G401.6 (cell line): Measurements from ENCODE around the gene PRKAR1B.
"Not testable (repeated sequence)": the region's sequence is repeated elsewhere in the genome, so short reads cannot be mapped to it uniquely, and the experiment has no call there.

Experiments used
- FAIRE-seq: peaks from 2 replicates; lab custom pipeline; 2012; peaks lifted over from hg19 to GRCh38; lab: Jason Lieb, UNC

The PRKAR1B gene

DNA sequence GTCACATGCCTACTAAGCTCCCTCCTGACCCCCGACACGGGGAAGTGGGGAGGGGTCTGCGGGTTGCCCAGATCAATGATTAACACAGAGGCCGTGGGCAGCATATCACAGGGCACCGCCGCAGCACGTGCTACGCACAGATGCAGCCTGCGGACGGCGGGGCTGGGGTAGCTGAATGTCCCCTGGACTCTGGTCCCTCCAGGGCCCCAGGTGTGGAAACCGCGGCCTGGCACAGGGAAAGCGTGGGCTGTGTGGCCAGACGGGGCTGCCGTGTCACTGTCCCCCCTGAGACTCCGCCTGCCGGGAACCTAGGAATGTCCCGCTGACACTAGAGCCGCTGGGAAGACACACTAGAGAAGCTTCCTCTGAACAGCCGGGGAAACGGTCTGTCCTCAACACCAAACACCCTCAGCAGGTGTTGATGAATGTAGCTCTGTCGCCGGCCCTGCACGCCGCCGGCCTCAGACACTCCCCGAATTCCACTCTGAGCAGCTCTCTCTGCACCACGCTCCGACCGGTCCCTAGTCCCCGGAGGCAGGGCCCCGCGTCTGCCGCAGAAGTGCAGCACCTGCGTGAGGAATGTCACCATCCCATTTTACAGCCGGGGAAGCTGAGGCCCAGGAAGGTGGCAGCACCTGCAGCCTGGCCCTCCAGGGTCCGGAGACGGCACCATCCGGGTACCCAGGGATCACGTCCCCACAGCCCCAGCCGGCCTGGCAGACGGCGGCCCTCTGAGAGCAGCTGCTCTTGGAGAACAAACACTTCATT is 174.0 kb downstream of the PRKAR1B start:
- FAIRE-seq, result no peak

DNA sequence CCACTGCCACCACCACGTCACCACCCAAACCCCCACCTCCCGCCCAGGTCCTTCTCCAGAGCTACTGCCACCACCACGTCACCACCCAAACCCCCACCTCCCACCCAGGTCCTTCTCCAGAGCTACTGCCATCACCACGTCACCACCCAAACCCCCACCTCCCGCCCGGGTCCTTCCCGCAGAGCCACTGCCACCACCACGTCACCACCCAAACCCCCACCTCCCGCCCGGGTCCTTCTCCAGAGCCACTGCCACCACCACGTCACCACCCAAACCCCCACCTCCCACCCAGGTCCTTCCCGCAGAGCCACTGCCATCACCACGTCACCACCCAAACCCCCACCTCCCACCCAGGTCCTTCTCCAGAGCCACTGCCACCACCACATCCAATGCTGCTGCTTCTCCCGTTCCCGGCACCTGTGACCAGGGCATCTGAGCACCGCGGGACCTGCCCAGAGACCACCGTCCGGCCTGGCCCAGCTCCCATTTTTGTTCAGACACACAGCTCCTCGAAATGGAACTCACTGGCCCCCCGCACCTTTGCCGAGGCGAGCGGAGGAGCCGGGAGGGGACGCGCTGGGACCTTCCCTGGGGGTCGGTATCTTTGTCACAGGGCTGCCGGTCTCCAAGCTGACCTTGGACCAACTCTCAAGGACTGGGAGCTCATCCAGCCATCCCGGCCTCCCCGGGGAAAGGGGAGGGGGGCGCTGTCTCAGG is 174.8 kb downstream of the PRKAR1B start:
- FAIRE-seq, result not testable (repeated sequence)

DNA sequence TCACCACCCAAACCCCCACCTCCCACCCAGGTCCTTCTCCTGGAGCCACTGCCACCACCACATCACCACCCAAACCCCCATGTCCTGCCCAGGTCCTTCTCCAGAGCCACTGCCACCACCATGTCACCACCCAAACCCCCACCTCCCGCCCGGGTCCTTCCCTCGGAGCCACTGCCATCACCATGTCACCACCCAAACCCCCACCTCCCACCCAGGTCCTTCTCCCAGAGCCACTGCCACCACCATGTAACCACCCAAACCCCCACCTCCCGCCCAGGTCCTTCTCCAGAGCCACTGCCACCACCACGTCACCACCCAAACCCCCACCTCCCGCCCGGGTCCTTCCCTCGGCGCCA is 175.5 kb downstream of the PRKAR1B start:
- not testable (repeated sequence) for FAIRE-seq

DNA sequence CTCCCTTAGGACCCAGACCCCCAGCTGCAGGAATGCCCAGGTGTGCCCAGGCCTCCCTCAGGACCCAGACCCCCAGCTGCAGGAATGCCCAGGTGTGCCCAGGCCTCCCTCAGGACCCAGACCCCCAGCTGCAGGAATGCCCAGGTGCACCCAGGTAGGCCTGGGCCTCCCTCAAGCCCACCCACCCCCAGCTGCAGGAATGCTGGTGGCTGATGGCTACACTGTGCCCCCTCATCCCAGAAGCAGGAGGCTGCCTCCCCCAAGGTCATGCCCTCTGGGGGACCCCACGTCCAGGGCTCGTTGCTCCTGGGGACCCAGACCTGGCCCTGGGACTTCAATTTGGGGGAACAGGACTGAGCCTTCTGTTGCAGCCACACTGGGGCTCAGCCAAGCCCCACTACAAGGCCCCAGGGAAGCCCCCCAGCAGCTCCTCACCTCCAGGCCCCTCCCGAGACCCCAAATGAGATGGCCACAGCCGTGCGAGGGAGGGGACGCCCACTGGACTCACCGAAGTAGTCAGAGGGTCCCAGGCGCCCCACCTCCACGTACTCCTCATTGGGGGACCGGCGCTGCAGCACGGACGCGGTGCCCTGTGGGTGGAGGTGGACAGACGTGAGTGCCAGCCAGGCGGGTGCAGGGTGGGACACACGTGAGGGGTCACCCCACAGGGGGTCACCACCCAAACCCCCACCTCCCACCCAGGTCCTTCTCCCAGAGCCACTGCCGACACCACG is 176.0 kb downstream of the PRKAR1B start:
- FAIRE-seq, result no peak

DNA sequence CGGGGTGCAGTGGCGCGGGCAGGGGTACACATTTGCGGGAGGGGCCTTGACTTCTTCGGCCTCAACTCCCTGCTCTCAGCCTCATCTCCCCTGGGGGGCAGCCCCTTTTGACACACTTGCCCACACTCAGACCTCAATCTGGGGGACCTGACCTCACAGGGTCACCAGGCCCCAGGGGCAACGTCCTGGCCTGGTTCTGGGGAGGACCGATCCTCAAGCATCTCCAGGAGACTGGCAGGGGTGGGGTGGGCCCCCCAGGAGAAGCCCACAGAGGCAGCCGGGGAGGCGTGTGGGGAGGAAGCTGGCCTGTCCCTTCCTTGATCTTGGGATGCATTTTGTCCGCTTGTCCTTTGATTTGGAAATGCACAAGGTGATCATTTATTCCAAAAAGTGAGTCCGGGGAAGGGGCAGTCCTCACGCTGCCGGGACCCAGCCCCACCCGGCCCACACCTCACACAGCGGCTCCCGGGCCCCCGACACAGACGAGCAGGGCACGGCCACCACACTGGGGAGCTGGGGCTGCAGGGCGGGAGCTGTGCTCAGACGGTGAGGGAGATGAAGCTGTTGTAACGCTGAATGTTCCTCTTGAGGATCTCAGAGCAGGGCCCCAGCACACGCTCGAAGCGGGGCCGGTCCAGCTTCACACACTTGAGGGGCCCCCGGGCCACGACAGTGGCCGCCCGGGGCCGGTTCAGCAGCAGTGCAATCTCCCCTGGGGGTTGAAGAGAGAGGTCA is 177.0 kb downstream of the PRKAR1B start:
- no peak for FAIRE-seq

DNA sequence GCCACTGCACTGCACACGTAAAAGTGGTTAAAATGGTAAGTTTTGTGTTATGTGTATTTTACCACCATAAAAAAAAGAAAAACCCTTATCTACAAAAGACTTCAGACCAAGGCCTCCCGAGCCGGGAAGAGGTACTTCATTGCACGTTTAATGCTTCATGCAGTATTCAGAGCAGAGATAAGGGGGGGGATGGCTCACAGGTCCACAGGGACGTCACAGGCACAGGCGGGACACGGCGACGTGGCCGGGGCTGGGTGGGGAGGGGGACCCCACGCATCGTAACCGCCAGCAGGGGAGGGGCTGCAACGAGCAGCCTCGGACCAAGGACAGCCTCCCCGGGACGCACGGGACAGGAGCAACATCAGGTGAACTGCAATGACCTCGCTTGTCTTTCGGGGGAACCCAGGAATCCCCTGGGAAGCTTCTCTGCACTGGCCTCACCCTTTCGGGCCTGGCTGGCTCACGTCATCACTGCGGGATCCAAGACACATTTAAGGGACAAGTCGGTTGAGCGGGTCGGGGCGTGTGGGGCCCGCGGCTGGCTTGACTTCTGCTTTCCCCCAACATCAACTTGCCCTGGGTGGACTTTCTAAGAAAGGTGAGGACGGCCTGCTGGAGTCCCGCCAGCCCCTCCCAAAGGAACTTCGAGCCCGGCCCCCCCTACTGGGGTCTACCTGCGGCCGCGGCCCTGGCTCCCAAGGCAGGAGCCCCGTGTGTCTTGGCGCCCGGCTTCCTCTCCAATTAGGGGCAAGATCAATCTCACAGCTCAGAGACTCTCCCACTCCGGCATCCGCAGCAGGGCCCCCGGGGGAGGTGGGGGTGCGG is 177.8 kb downstream of the PRKAR1B start:
- no peak for FAIRE-seq

DNA sequence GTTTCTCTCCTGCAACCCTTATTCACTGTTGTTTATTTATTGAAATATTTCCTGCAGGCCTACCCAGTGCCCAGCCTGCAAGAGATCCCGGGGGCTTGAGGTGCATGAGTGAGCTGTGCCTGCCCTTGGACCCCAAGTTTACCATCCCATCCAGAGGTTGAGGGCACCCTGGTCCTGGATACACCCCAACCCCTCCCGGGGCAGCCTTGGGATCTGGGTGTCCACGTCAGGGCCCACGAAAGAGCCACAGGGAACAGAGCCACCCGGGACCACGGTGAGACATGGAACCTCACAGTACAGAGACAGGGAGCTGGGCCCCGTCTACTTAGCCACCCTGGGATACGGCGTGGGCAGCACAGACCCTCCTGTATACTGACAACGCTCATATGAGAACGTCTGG is 178.7 kb downstream of the PRKAR1B start:
- FAIRE-seq, result no peak

DNA sequence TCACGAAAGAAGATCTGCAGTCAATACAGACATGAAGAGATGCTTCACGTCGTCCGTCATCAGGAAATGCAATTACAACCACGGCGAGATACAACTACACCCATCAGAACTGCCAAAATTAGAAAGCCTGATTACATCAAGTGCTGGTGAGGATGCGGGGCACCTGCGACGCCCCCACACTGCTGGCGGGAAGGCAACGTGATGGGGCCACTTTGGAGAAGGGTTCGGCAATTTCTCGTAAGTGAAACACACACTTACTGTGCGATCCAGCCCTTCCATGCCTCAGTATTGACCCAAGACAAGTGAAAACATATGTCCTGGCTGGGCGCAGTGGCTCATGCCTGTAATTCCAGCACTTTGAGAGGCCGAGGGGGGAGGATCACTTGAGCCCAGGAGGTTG is 181.6 kb downstream of the PRKAR1B start:
- no peak for FAIRE-seq

DNA sequence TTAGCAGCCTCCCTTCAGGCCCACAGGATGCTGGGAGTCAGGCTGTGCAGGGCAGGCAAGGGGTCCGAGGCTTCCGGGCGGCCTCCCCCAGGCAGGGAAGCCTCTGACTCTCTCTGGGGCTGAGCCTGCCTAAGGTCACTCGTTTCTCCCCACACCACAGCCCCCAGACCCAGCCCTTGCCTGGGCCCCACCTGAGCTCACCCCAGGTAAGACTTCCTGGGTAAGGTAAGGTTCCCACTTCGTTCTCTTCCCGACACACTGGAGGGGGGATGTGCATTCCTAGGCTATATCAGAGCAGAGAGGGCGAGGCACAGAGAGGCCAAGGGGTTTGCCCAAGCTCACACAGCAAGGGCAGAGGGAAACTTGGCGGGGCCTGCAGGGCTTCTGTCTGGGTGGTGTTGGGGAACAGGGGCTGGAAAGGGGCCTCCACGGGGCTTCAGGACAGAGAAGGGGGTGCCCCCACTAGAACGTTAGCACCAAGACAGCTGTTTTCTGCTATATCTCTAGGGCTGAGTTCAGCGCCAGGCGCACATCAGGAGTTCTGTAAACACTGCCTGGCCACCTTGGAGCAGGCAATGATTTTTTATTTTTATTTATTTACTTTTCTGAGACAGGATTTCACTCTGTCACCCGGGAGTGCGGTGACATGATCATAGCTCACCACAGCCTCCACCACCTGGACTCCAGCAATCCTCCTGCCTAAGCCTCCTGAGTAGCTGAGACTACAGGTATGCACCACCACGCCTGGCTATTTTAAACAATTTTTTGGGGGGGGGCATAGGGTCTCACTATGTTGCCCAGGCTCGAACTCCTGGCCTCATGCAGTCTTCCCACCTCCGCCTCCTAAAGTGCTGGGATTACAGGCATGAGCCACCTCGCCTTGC is 182.5 kb downstream of the PRKAR1B start:
- FAIRE-seq, result no peak

DNA sequence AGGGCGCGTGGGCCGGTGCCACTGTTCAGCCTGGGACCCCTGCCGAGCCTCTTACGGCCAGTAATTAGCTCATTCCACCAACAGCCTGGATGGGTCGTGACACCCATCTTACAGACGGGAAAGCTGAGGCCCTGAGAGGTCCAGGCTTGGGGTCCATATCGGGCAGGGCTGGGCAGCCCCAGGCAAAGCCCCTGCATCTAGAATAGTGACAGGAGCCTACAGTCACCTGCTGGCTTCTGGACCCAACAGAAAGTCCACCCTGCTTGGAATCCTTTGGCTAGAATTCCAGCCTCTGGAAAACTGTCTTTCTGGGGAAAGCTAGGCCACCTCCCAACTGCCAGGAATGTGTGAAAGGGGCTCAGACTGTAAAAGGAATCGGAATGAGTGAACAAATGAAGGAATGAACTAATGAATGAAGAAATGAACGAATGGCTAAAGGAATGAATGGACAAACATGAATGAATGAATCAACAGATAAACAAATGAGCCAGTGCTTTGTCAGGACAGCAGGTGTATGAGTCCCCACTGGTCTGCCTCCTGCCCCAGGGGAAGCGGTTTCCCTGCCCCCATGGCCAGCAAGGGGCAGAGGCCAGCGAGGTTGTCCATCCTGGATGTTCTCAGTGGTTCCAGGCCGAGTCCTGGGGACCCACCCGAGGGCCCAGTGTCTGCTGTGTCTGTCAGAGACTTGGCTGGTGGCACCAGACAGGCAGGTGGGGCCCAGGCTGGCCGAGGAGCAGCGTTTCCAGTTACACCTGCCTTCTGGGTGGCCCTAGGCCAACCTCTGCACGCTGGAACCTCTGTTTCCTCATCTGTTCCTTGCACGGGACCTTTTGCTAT is 183.4 kb downstream of the PRKAR1B start:
- no peak for FAIRE-seq

DNA sequence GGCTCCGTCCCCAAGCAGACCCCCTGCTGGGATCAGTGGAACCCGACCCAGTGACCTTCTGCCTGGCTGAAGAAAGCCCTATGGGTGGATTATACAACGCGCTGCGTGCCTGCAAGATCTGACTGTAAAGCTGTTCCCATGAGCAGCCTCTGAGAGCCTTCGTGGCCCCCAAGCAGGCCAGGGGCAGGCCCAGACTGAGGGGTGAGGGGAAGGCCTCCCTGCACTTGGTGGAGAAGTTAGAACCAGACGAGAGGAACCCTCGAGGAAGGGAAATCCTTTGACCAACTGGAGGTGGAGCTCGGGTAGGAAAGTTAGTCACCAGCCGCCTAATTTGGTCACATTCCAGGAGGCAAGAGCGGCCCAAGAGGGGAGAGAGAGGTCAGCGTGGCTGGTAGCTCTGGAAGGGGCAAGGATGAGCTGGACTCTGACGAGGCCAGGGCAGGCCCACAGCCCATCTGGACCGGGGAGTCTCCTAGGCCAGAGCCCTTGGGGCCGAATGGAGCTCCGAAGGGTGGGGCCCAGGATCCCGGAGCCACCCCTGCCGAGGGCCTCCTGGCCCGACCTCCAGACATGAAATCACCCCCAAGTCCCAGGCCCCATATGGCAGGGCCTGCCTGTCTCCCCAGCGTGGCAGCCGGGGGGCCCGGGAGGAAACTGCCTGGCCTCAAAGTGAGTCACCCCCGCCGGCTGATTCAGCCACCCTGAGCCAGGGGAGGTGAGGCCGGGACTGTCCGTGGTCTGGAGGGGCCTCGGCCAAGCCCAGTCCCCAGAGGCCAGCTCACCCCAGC is 184.2 kb downstream of the PRKAR1B start:
- FAIRE-seq, result no peak

DNA sequence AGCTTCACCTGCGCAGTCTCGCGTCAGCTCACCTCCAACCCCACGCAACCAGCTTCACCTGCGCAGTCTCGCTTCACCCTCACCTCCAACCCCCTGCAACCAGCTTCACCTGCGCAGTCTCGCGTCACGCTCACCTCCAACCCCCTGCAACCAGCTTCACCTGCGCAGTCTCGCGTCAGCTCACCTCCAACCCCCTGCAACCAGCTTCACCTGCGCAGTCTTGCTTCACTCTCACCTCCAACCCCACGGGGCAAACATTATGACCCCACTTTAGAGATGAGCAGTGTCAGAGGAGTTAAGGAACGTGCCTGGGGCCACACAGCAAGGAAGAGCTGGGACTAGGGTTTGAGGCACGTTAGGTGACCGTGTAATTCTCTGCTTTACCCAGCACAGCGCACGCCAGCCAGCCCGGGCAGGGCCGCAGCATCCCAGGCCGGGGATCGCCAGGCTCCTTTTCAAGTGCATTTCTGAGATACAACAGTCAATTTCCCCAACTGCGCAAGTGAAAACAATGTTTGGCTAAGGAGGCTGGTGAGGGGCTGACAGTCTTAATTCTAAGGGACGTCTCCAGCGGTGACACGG is 184.9 kb downstream of the PRKAR1B start:
- no peak for FAIRE-seq

DNA sequence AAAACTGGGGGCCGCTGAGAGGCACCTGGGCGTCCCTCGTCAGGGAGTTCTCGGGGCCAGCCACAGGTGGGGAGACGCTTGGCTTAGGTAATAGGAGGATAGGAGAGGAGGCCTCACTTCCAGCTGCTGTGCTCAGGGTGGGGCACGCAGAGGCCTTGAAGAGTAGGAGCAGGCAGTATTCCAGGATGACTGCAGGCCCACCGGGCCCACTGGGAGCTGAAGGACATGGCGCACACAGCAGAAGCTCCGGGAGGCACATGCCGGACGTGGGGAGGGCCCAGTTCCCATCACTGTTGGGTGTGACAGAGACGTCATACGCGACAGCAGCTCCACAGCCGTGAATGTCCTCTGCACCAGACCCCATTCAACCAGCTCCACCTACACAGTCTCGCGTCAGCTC is 185.4 kb downstream of the PRKAR1B start:
- FAIRE-seq, result no peak

DNA sequence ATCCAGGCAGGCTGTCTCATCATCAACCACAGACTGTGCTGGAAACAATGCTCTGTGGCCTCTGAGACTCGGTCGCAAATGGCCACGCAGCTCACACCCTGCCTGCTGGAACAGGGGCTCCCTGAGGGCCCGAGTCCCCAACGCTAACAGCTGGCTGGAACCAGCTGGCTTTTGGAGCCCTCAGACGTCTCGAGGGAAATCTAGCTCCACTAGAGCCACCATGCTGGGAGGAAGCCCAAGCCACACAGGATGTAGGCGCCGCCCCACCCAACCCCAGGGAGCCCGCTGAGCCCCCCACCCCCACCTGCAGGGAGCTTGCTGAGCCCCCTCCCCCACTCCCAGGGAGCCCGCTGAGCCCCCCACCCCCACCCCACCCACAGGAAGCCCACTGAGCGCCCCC is 186.1 kb downstream of the PRKAR1B start:
- no peak for FAIRE-seq

DNA sequence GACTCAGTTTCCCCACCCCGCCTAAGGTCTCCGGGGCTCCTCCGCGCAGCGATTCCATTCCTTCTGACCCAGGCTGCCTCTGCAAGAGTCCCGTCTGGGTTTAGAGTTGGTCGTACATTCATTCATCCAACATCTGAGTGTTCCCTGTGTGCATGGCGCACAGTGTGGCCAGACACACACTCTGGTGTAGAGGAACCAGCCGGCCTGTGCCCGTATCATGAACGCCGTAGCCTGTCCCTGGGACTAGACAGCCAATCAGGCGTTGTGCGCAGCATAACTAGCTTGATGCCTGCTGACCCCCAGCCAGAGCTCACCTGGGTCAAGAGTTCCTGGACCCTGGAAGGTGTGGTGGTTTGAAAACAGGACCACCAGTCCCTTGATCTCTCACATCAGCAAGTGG is 186.5 kb downstream of the PRKAR1B start:
- FAIRE-seq, result no peak

DNA sequence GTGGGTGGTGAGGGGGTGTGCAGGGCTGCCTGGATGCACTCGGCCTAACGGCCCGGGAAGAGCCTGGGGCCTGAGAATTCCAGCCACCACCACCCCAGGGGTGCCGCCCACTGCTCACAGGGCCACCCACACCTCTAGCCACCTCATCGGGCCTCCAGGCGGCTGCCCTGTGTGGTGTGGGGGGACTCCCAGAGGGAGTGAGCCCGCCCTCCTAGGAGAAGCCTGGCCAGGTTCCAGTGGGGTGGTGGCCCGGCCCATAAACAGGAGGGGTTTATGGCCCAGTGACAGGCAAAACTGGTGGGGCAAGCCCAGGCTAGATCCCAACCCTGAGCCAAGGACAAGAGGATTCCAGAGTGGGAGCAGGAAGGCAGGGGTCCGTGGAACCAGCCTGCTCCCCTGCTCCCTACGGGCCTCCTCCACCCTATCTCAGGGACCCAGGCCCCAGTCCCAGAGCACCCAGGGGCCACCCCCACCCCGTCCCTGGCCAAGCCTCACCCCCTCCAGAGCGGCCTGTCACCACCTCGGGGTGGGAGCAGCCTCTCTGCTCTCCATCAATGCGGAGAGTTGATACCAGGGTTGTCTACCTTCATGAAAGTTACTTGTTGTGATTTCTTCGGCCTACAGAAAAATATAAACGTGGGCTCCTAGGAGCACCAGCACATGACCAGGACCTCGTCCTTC is 187.2 kb downstream of the PRKAR1B start:
- no peak for FAIRE-seq

DNA sequence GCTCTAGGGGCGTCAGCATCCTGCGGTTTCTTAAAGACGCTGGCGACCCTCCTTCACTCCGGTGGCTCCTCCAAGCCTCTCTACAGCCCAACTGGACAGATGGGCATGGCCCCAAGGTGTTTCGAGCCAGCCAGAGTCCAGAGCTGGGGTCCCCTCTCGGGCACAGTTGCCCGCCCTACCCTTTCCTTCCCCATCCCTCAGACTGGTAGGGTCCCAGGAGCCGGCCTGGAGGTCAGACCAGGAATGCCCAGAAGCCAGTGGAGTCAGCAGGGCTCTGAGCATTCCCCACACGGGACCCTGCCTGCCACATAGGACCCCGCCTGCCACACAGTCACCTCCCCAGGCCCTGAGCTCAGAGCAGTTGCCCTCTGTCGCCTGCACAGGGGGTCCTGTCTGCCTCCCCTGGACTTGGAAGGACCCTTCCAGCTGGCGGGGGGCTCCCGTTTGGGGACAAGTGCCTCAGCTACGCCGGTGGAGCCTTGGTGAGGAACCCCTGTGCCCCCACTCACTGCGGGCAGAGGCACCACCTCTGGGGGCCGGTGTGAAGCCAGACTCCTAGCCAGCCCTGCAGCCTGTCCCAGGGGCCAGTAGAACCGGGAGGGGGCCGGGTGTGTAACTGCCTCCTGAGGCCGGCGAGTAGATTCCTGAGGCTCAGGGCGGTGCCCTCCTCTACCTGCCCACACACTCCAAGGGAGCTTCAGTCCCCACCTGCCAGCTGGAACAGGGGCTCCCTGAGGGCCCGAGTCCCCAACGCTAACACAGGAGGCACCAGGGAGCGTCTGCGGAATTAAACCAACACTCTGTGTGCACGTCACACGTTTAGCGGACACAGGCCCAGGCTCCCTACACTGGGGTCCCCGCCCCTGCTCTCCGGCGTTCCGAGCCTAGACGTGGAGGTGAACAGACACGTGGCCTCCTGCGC is 188.1 kb downstream of the PRKAR1B start:
- no peak for FAIRE-seq
